Measurements from ENCODE around the gene IDUA.

DNA sequence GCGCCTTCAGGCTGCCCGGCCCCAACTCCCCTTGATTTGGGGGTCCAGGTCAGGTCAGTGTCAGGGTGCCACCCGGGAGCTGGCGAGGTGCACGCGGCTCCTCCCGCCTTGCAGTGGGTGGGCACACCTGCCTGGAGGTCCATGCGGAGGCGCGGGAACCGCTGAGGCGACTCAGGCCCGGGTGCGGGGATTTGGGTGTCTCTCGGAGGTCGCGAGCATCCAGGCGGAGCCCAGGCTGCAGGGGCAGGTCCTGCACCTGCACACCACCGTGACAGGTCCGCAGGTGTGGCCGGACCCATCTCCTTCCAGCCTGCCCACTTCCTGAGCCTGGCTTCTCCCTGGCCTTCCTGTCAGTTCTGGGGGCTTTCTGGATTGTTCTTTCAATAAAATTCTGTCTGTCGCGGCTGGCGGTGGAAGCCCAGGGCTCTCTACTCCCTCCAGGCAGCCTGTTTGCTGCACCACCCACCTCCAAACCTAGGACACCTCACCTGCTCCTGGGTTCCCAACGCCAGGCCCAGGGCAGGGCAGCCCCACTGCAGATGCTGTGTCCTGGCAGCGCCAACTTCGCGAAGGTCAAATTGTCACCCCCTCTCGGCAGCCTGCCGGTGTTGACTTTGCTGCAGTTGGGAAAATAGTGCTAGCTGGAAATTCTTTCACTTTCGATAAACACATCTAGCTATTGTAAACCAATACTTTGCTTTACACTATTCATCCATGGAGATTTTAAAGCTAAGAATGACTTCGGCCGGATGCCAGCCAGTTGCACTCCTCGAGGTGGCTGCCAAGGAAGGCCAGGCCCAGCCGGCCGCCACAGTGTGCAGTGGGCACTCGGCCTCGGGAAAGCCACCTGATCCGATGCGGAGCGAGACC is 60.5 kb downstream of the IDUA start:
- TF ChIP-seq EZH2 (IDR thresholded peaks at IDR 0.05; ENCODE audit: insufficient read depth, poor library complexity, severe bottlenecking) (no peak), EZH2phosphoT487 (IDR thresholded peaks at IDR 0.05; ENCODE audit: insufficient read depth, low read depth) (no peak)
